H1 (cell line): ENCODE data around the gene CEP192. TPM values are rescaled to one million over a fixed set of nuclear protein-coding genes. Genes with fewer than 3 reads are reported as not detected.

Experiments
- CTCF ChIA-PET: fragments of 300-600 bp; sonication (Branson Sonifier 250); formaldehyde crosslinking; loops from one replicate; lab custom pipeline; 2021; ENCODE audit not compliant: partially characterized antibody; lab: Charles Lee
- POLR2A ChIA-PET: fragments of 300-600 bp; sonication (Branson Sonifier 250); formaldehyde crosslinking; loops from one replicate; lab custom pipeline; 2021; ENCODE audit warnings: inconsistent platforms; ENCODE audit not compliant: partially characterized antibody; lab: Charles Lee
- DNase-seq, 2 experiments: peaks; one replicate each; pipeline versions ENCODE4 v3.0.0 to v3.0.0-alpha.2; 2010 to 2022; ENCODE audit warnings: low spot score in 2 of 2, low read depth in 1 of 2, mixed read lengths in 1 of 2
- FAIRE-seq: peaks from 2 replicates; lab custom pipeline; 2011; peaks lifted over from hg19 to GRCh38; lab: Jason Lieb, UNC
- H2AFZ ChIP-seq: 2 replicates; pipeline ENCODE4 v1.8.1; 2012; ENCODE audit warnings: low read length, inconsistent platforms
- H2AK5ac ChIP-seq: 2 replicates; pipeline ENCODE4 v1.6.1; 2013; ENCODE audit warnings: low read depth, low read length
- H2BK120ac ChIP-seq: replicated peaks from 2 replicates; pipeline ENCODE3; 2013; ENCODE audit warnings: low read depth, low read length, inconsistent platforms
- H2BK12ac ChIP-seq: 2 replicates; pipeline ENCODE4 v1.6.1; 2013; ENCODE audit warnings: low read depth, low read length
- H2BK15ac ChIP-seq: 2 replicates; pipeline ENCODE4 v1.6.1; 2013; ENCODE audit warnings: low read length
- H2BK20ac ChIP-seq: 2 replicates; pipeline ENCODE4 v1.6.1; 2013; ENCODE audit warnings: low read length
- H2BK5ac ChIP-seq: 2 replicates; pipeline ENCODE4 v1.6.1; 2013; ENCODE audit warnings: low read depth, low read length
- H3K14ac ChIP-seq: 2 replicates; pipeline ENCODE4 v1.6.1; 2013; ENCODE audit warnings: inconsistent platforms; ENCODE audit not compliant: insufficient read length
- H3K18ac ChIP-seq: 2 replicates; pipeline ENCODE4 v1.6.1; 2013; ENCODE audit warnings: low read length; ENCODE audit errors: extremely low read depth
- H3K23ac ChIP-seq: 2 replicates; pipeline ENCODE4 v1.6.1; 2013; ENCODE audit warnings: inconsistent platforms; ENCODE audit not compliant: insufficient read length
- H3K23me2 ChIP-seq: 2 replicates; pipeline ENCODE4 v1.6.1; 2013; ENCODE audit warnings: low read depth, low read length
- H3K27ac ChIP-seq: 2 replicates; pipeline ENCODE4 v1.6.1; 2011; ENCODE audit warnings: low read depth, low read length, inconsistent platforms
- H3K27me3 ChIP-seq, 4 experiments: replicated peaks in 1 of 4; 1 replicate in 1 of 4; 2 replicates in 3 of 4; pipeline versions ENCODE4 v1.6.1 to v1.8.1; 2011 to 2013; ENCODE audit warnings: low read length in 3 of 4, mild to moderate bottlenecking in 3 of 4, inconsistent platforms in 2 of 4, mixed read lengths in 2 of 4, moderate library complexity in 1 of 4; ENCODE audit not compliant: control insufficient read depth in 3 of 4, insufficient read depth in 3 of 4; ENCODE audit errors: extremely low read depth in 1 of 4
- H3K36me3 ChIP-seq, 4 experiments: 2 replicates each; pipeline versions ENCODE4 v1.6.1 to v1.8.1; 2011 to 2013; ENCODE audit warnings: mild to moderate bottlenecking in 4 of 4, low read length in 3 of 4, moderate library complexity in 2 of 4, control low read depth in 1 of 4, inconsistent platforms in 1 of 4; ENCODE audit not compliant: insufficient read depth in 4 of 4, control insufficient read depth in 2 of 4
- H3K4ac ChIP-seq: replicated peaks from 2 replicates; pipeline ENCODE3; 2013; ENCODE audit warnings: low read length, low read depth, mixed read lengths, inconsistent platforms; ENCODE audit not compliant: insufficient read length
- H3K4me1 ChIP-seq, 4 experiments: replicated peaks in 1 of 4; 1 replicate in 1 of 4; 2 replicates in 3 of 4; pipeline versions ENCODE4 v1.6.1 to v1.8.1; 2011 to 2013; ENCODE audit warnings: low read length in 3 of 4, inconsistent platforms in 2 of 4, mixed read lengths in 1 of 4; ENCODE audit not compliant: insufficient read depth in 4 of 4, control insufficient read depth in 3 of 4
- H3K4me2 ChIP-seq, 2 experiments: 2 replicates each; pipeline versions ENCODE4 v1.6.1 to v1.8.1; 2011 to 2013; ENCODE audit warnings: low read depth in 2 of 2, low read length in 2 of 2, control low read depth in 1 of 2, inconsistent platforms in 1 of 2, mild to moderate bottlenecking in 1 of 2; ENCODE audit not compliant: insufficient read depth in 1 of 2
- H3K4me3 ChIP-seq, 4 experiments: fragments of 200-600, 300-600 bp in 1 of 4; sonication (generic), shearing (Covaris generic), sonication (Bioruptor Twin) in 1 of 4; 2 replicates each; pipeline versions ENCODE4 v1.5.1 to v1.8.1; 2011 to 2016; ENCODE audit warnings: low read length in 4 of 4, low read depth in 3 of 4, control low read depth in 2 of 4, inconsistent platforms in 2 of 4, mild to moderate bottlenecking in 2 of 4, mixed read lengths in 1 of 4, moderate library complexity in 1 of 4; ENCODE audit not compliant: insufficient read depth in 2 of 4; ENCODE audit errors: extremely low read depth in 1 of 4
- H3K56ac ChIP-seq: replicated peaks from 2 replicates; pipeline ENCODE3; 2013; ENCODE audit warnings: low read depth, mild to moderate bottlenecking, mixed read lengths, low read length, inconsistent platforms; ENCODE audit not compliant: insufficient read length
- H3K79me1 ChIP-seq: 2 replicates; pipeline ENCODE4 v1.6.1; 2013; ENCODE audit warnings: low read depth, low read length, control low read depth
- H3K79me2 ChIP-seq, 2 experiments: 2 replicates each; pipeline versions ENCODE4 v1.6.1 to v1.8.1; 2012 to 2013; ENCODE audit warnings: low read length in 2 of 2, mild to moderate bottlenecking in 2 of 2, inconsistent platforms in 1 of 2; ENCODE audit not compliant: insufficient read depth in 2 of 2, control insufficient read depth in 1 of 2
- H3K9ac ChIP-seq, 4 experiments: replicated peaks in 1 of 4; 1 replicate in 1 of 4; 2 replicates in 3 of 4; pipeline versions ENCODE4 v1.6.1 to v1.8.1; 2011 to 2013; ENCODE audit warnings: low read depth in 3 of 4, low read length in 3 of 4, control low read depth in 2 of 4, mild to moderate bottlenecking in 2 of 4, moderate library complexity in 2 of 4, inconsistent platforms in 1 of 4; ENCODE audit errors: extremely low read depth in 1 of 4
- H3K9me3 ChIP-seq, 2 experiments: 2 replicates each; pipeline versions ENCODE4 v1.6.1 to v1.8.1; 2012 to 2013; ENCODE audit warnings: mild to moderate bottlenecking in 2 of 2, moderate library complexity in 2 of 2, control low read depth in 1 of 2, inconsistent platforms in 1 of 2, low read depth in 1 of 2, low read length in 1 of 2, mixed read lengths in 1 of 2; ENCODE audit not compliant: insufficient read depth in 2 of 2
- H4K20me1 ChIP-seq, 2 experiments: replicated peaks in 1 of 2; 2 replicates each; pipeline versions ENCODE3 to v1.8.1; 2011 to 2013; ENCODE audit warnings: inconsistent platforms in 2 of 2, low read length in 2 of 2, mild to moderate bottlenecking in 1 of 2; ENCODE audit not compliant: insufficient read depth in 2 of 2, control insufficient read depth in 1 of 2
- H4K5ac ChIP-seq: 2 replicates; pipeline ENCODE4 v1.6.1; 2013; ENCODE audit warnings: low read length, low read depth, mixed read lengths, inconsistent platforms; ENCODE audit not compliant: insufficient read length
- H4K8ac ChIP-seq: 2 replicates; pipeline ENCODE4 v1.8.0; 2013; ENCODE audit warnings: mild to moderate bottlenecking, moderate library complexity, low read length, inconsistent platforms; ENCODE audit not compliant: insufficient read depth; ENCODE audit errors: extremely low read depth
- H4K91ac ChIP-seq: replicated peaks from 2 replicates; pipeline ENCODE3; 2013; ENCODE audit warnings: low read length, mixed read lengths, inconsistent platforms; ENCODE audit not compliant: insufficient read length
- SP1 ChIP-seq: IDR thresholded peaks from 2 replicates; pipeline ENCODE4 v1.6.1; 2011; ENCODE audit warnings: low read depth, low read length
- WGBS, 2 experiments: shearing (Covaris generic) in 1 of 2; methylation state at CpG; one replicate each; pipeline versions ENCODE4 v1.1.6 to v1.1.7; 2013 to 2015; ENCODE audit warnings: low lambda C conversion rate in 2 of 2, mixed read lengths in 2 of 2, inconsistent platforms in 1 of 2, low coverage in 1 of 2, missing lambda C conversion rate in 1 of 2; ENCODE audit not compliant: insufficient replicate concordance in 2 of 2, insufficient coverage in 1 of 2, insufficient read length in 1 of 2; ENCODE audit errors: extremely low coverage in 1 of 2, missing lambda C conversion rate in 1 of 2; 5-methylcytosine and 5-hydroxymethylcytosine counted together
- polyA plus RNA-seq, 7 experiments: library from polyadenylated mRNA; depleted of rRNA in 3 of 7; stranded (reverse) in 5 of 7; unstranded in 2 of 7; fragments of >200 nt in 5 of 7; fragments of 200-250 nt in 2 of 7; gene quantifications; 1 replicate in 5 of 7; 2 replicates in 1 of 7; 4 replicates in 1 of 7; pipeline versions ENCODE4 v1.2.1 to v1.2.3, GENCODE V29; 2011 to 2013; ENCODE audit warnings: missing spikeins in 2 of 7, mixed read lengths in 2 of 7
- total RNA-seq: library from RNA; stranded (reverse); fragmentation: NEBNext Ultra II Directional; extraction: Animal tissue kit (Norgen Biotek cat#: 25700); gene quantifications from 2 replicates; pipeline ENCODE4 v1.2.1, GENCODE V29; 2021

Gene CEP192
- total and polyA plus RNA-seq, 2 of the 8 experiments (the other 6 are each of a cell fraction or from before 2014, with no cell fraction given) = 13.4 to 23.1 TPM

DNA sequence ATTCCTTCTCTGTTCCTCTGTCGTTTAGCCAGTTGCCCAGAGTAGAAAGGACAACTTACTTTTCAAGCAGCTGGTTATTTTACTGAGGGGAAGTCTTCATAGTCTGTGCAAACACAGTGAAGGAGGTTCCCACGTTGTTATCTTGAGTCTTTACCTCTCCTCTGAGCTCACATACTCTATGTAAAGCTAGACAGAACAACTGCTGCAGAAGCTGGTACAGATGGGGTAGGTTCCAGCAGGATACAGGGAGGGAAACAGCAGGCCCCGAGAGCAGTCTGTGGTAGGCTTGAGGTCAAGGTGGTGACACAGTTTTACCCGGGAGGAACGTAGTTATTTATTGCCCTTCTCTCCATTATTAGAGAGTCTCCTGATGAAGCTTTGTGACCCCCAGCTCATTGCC, 134.0 kb downstream of the CEP192 start:
- no peak overlapping the region for H4K5ac ChIP-seq
- no peak for DNase-seq
- H3K27ac ChIP-seq = no peak overlapping the region
- no peak overlapping the region for H3K56ac ChIP-seq
- H4K8ac ChIP-seq = no peak overlapping the region
- H3K4ac ChIP-seq = no peak overlapping the region
- no peaks in the 10 kb centered on the region for H3K23me2 ChIP-seq
- no peaks in the 10 kb centered on the region for H3K79me2 ChIP-seq
- H2BK20ac ChIP-seq = no peak overlapping the region
- H2BK5ac ChIP-seq = no peak overlapping the region
- H3K79me1 ChIP-seq = no peaks in the 10 kb centered on the region
- H3K18ac ChIP-seq = no peak overlapping the region
- no peak overlapping the region for H2AK5ac ChIP-seq
- no peak overlapping the region for H2AFZ ChIP-seq
- H2BK120ac ChIP-seq = no peak overlapping the region
- H3K23ac ChIP-seq = no peak overlapping the region
- H2BK12ac ChIP-seq = no peak overlapping the region
- H3K4me1 ChIP-seq = no peaks in the 10 kb centered on the region; a peak in 1 of 7 replicates
- H3K4me2 ChIP-seq = no peak overlapping the region
- no peak for TF ChIP-seq SP1
- TF ChIP-seq, all 59 proteins: peak for 0
- ChIA-PET CTCF (interaction anchor here (1.2 to 3.8 kb wide), 5 partner anchors 12 to 34 kb away, joined by 3 to 16 read pairs (median 5); no protein-coding TSS in a partner anchor), POLR2A (no interaction called here)
- 90% methylated on average over 5 of the region's 5 CpGs; no CpG with 5 or more reads in 1 of the 2 experiments for WGBS, 2 experiments
- H2BK15ac ChIP-seq = no peak overlapping the region
- H4K20me1 ChIP-seq = peaks cover 0 to 2% of the 10 kb centered on the region in 2 experiments
- H3K36me3 ChIP-seq = peaks cover 0 to 4% (median 0%) of the 10 kb centered on the region in 4 experiments; a peak in 1 of 8 replicates
- no peaks in the 10 kb centered on the region for H3K27me3 ChIP-seq
- no peaks in the 10 kb centered on the region for H3K9me3 ChIP-seq
- FAIRE-seq = no peak
- H3K9ac ChIP-seq = no peak overlapping the region
- H3K14ac ChIP-seq = no peak overlapping the region
- no peak overlapping the region for H4K91ac ChIP-seq
- H3K4me3 ChIP-seq = no peak overlapping the region
